OCI-LY7 (cell line): ENCODE measurements around the gene ABCC8. TPM values are rescaled to one million over a fixed set of nuclear protein-coding genes. Genes with fewer than 3 reads are reported as not detected.

Source experiments
- BruUV-seq: library from RNA; stranded (reverse); fragments of 400-500 nt; replicated peaks from 2 replicates; lab custom pipeline; 2021; lab: Mats Ljungman, UMichigan
- CTCF ChIA-PET: fragments of 300-600 bp; sonication (Branson Sonifier 250); formaldehyde crosslinking; loops from one replicate; lab custom pipeline; 2022; ENCODE audit warnings: antibody characterized with exemption; ENCODE audit not compliant: unreplicated experiment; lab: Charles Lee
- POLR2A ChIA-PET: fragments of 300-600 bp; sonication (Branson Sonifier 250); formaldehyde crosslinking; loops from one replicate; lab custom pipeline; 2022; ENCODE audit warnings: antibody characterized with exemption; lab: Charles Lee
- DNase-seq: peaks from one replicate; pipeline ENCODE4 v3.0.0-alpha.2; 2015; ENCODE audit warnings: low spot score
- H2AFZ ChIP-seq: fragments of 200-600 bp; sonication (generic), shearing (Covaris generic); 2 replicates; pipeline ENCODE4 v1.6.1; 2014; ENCODE audit warnings: mild to moderate bottlenecking, antibody characterized with exemption, low read length, moderate library complexity
- H3K27ac ChIP-seq: fragments of 200-600 bp; sonication (generic); 2 replicates; pipeline ENCODE4 v1.5.1; 2014; ENCODE audit warnings: mixed run types, low read depth, mild to moderate bottlenecking, moderate library complexity, low read length, inconsistent platforms; ENCODE audit not compliant: poor library complexity, severe bottlenecking
- H3K36me3 ChIP-seq: fragments of 200-600 bp; sonication (generic); 2 replicates; pipeline ENCODE4 v1.6.1; 2014; ENCODE audit warnings: mild to moderate bottlenecking, antibody characterized with exemption, low read length, moderate library complexity, mixed read lengths; ENCODE audit not compliant: insufficient read depth
- H3K4me1 ChIP-seq: fragments of 200-600 bp; sonication (generic); 2 replicates; pipeline ENCODE4 v1.5.1; 2014; ENCODE audit warnings: mild to moderate bottlenecking, low read length; ENCODE audit not compliant: insufficient read depth, poor library complexity, severe bottlenecking
- H3K4me2 ChIP-seq: fragments of 200-600 bp; sonication (generic); 2 replicates; pipeline ENCODE4 v1.6.1; 2014; ENCODE audit warnings: mild to moderate bottlenecking, low read length
- H3K4me3 ChIP-seq: fragments of 200-600 bp; sonication (generic); 2 replicates; pipeline ENCODE4 v1.5.1; 2014; ENCODE audit warnings: mild to moderate bottlenecking, low read depth, low read length; ENCODE audit not compliant: poor library complexity, severe bottlenecking
- H3K79me2 ChIP-seq: fragments of 200-600 bp; sonication (generic); 2 replicates; pipeline ENCODE4 v1.6.1; 2016; ENCODE audit warnings: low read depth, mild to moderate bottlenecking, low read length, moderate library complexity, mixed read lengths; ENCODE audit not compliant: insufficient read depth
- H3K9me2 ChIP-seq: fragments of 200-600 bp; sonication (generic); 2 replicates; pipeline ENCODE4 v1.6.1; 2016; ENCODE audit warnings: mild to moderate bottlenecking, low read length, mixed read lengths; ENCODE audit not compliant: insufficient read depth
- H3K9me3 ChIP-seq: fragments of 200-600 bp; sonication (generic); 2 replicates; pipeline ENCODE4 v1.6.1; 2014; ENCODE audit warnings: mild to moderate bottlenecking, mixed run types, low read length, mixed read lengths
- H4K20me1 ChIP-seq: fragments of 200-600 bp; sonication (generic); 2 replicates; pipeline ENCODE4 v1.6.1; 2014; ENCODE audit warnings: mild to moderate bottlenecking, antibody characterized with exemption, low read length, moderate library complexity, mixed read lengths; ENCODE audit not compliant: insufficient read depth
- CTCF ChIP-seq: fragments of 200-600 bp; sonication (generic); conservative IDR thresholded peaks from 2 replicates; pipeline ENCODE4 v1.5.1; 2014; ENCODE audit warnings: mild to moderate bottlenecking, antibody characterized with exemption, low read length, moderate library complexity, mixed read lengths
- EZH2phosphoT487 ChIP-seq: fragments of 200-600 bp; sonication (generic); IDR thresholded peaks from 2 replicates; pipeline ENCODE4 v1.6.1; 2018; ENCODE audit warnings: low read depth, borderline replicate concordance, mild to moderate bottlenecking, mixed run types, antibody characterized with exemption, low read length, moderate library complexity, mixed read lengths
- intact Hi-C: fragments of 100-400 bp; cut with micrococcal nuclease; formaldehyde crosslinking; loops from one replicate; pipeline ENCODE4 v1.10.0; 2022; ENCODE audit not compliant: unreplicated experiment
- total RNA-seq, 2 experiments: library from RNA; depleted of rRNA in 1 of 2; stranded (reverse); fragments of >200 nt in 1 of 2; shearing (Covaris generic) in 1 of 2; gene quantifications; 2 replicates each; pipeline ENCODE4 v1.2.3, GENCODE V29; 2014 to 2022

ABCC8 gene
- total RNA-seq, 2 experiments from 2014 or later = not detected

- no peak overlapping the region for H3K4me3 ChIP-seq
- no peak overlapping the region for H3K4me2 ChIP-seq
- H3K27ac ChIP-seq = no peak overlapping the region
- no peaks in the 10 kb centered on the region for H3K79me2 ChIP-seq
- peaks cover 11% of the 10 kb centered on the region for H3K4me1 ChIP-seq
- TF ChIP-seq EZH2phosphoT487 (no peak), CTCF (peak; percentile 91)
- BruUV-seq = no TSS peak
- intact Hi-C loops = loop anchor here (1.0 kb wide), 3 partner anchors 120 to 154 kb away; no protein-coding TSS in a partner anchor
- ChIA-PET POLR2A (interaction anchor here (1.1 kb wide), 1 partner anchor 17 kb away, joined by 3 read pairs; no protein-coding TSS in a partner anchor), CTCF (interaction anchor here (0.5 to 3.0 kb wide), 8 partner anchors 20 to 144 kb away, joined by 3 to 14 read pairs (median 4); no protein-coding TSS in a partner anchor)
- DNase-seq = peak; percentile 91
- H3K36me3 ChIP-seq = peaks cover 4% of the 10 kb centered on the region
- no peaks in the 10 kb centered on the region for H3K9me2 ChIP-seq
- H2AFZ ChIP-seq = no peak overlapping the region
- H4K20me1 ChIP-seq = 0 out of 2 replicates have a peak, but pooled peaks cover 5% of the 10 kb centered on the region
- peaks cover 1% of the 10 kb centered on the region; the same call in 1 of the 2 replicates for H3K9me3 ChIP-seq
Measured at GRCh38 chr11:17384002-17384511, 92.6 kb downstream of the ABCC8 start.

- Histone ChIP-seq H4K20me1 (0 out of 2 replicates have a peak, but pooled peaks cover 5% of the 10 kb centered on the region), H3K4me2 (no peak overlapping the region), H3K9me2 (no peaks in the 10 kb centered on the region), H3K27ac (no peak overlapping the region), H3K4me3 (no peak overlapping the region), H3K4me1 (peaks cover 8% of the 10 kb centered on the region), H3K9me3 (peaks cover 7% of the 10 kb centered on the region; the same call in 1 of the 2 replicates), H2AFZ (no peak overlapping the region), H3K36me3 (peaks cover 10% of the 10 kb centered on the region), H3K79me2 (no peaks in the 10 kb centered on the region)
- CTCF ChIA-PET = interaction anchor here (0.9 to 3.0 kb wide), 5 partner anchors 136 to 144 kb away, joined by 3 to 14 read pairs (median 3); no protein-coding TSS in a partner anchor
- DNase-seq = no peak
- POLR2A ChIA-PET = interaction anchor here (0.6 kb wide), 1 partner anchor 64 kb away, joined by 3 read pairs; no protein-coding TSS in a partner anchor
- no TSS peak for BruUV-seq
- TF ChIP-seq CTCF (no peak), EZH2phosphoT487 (no peak)
- intact Hi-C loops = no loop called here
Measured at GRCh38 chr11:17383461-17383860, 93.2 kb downstream of the ABCC8 start.
